ENCODE data around the gene SPPL2B. TPM values are rescaled to one million over a fixed set of nuclear protein-coding genes. Genes with fewer than 3 reads are reported as not detected.
A peak's percentile ranks its signal among the peaks of the same experiment; 100 is the strongest.
"Not testable (repeated sequence)": the region's sequence is repeated elsewhere in the genome, so short reads cannot be mapped to it uniquely, and the experiment has no call there.

The SPPL2B gene
- 10 to 100 TPM; 22.9 to 33.7 TPM for total RNA-seq
- long read RNA-seq, transcript SPPL2B-209 (15 exons, 3,456 nt), result major isoform, 21 of 53 reads
- long read RNA-seq, partial matches to known transcripts, result 17 of 53 reads
- long read RNA-seq, other reads (novel, unspliced or antisense), result 12 of 53 reads

GRCh38 chr19:2328401-2329148, at the start of gene SPPL2B, which contains the start of gene LSM7:
SPPL2B (plus strand) TSS chr19:2328684; CDS start chr19:2328710, 26 bp downstream.
LSM7 (minus strand) TSS chr19:2328586; CDS start chr19:2328566, 20 bp downstream.
- intact Hi-C loops (cut with DNase I), result no loop called here
- peak; percentile 95 to 98 for ATAC-seq
- DNase-seq, result peak; percentile 91

GRCh38 chr19:2280633-2281264, 47.7 kb upstream of the SPPL2B start:
- intact Hi-C loops (cut with DNase I), result no loop called here
- ATAC-seq (no peak), DNase-seq (no peak)

- DNase-seq; intact Hi-C loops (cut with DNase I): not testable (repeated sequence)
- peak; percentile 3 to 10 for ATAC-seq
These were observed 47.0 kb upstream of the SPPL2B start for GRCh38 chr19:2281265-2282061.

- intact Hi-C loops (cut with DNase I), result no loop called here
- DNase-seq (peak; percentile 86), ATAC-seq (peak; percentile 88 to 90)
These were observed 46.2 kb upstream of the SPPL2B start, which contains the start of gene PEAK3 for GRCh38 chr19:2282062-2282861. PEAK3 (minus strand) TSS chr19:2282175; CDS start chr19:2280931, 1,244 bp downstream.

- ATAC-seq (no peak), DNase-seq (no peak)
- intact Hi-C loops (cut with DNase I), result no loop called here
These were observed 45.6 kb upstream of the SPPL2B start for GRCh38 chr19:2282862-2283237.

GRCh38 chr19:2283835-2284507, 44.5 kb upstream of the SPPL2B start:
- DNase-seq (no peak), ATAC-seq (no peak)
- intact Hi-C loops (cut with DNase I), result no loop called here

- ATAC-seq, result no peak
- intact Hi-C loops (cut with DNase I), result no loop called here
- DNase-seq, result no peak
These were observed 41.9 kb upstream of the SPPL2B start for GRCh38 chr19:2286402-2287140.

GRCh38 chr19:2287585-2288337, 40.7 kb upstream of the SPPL2B start:
- intact Hi-C loops (cut with DNase I), result no loop called here
- no peak for DNase-seq

GRCh38 chr19:2288338-2288817, 40.1 kb upstream of the SPPL2B start:
- ATAC-seq, result no peak
- intact Hi-C loops (cut with DNase I), result no loop called here
- DNase-seq, result no peak

More at GRCh38 chr19:2287585-2288337, 40.7 kb upstream of the SPPL2B start:
- ATAC-seq, result no peak

- DNase-seq (no peak), ATAC-seq (no peak)
- intact Hi-C loops (cut with DNase I), result no loop called here
These were observed 39.4 kb upstream of the SPPL2B start for GRCh38 chr19:2288818-2289713.

- DNase-seq (no peak), ATAC-seq (peak; percentile 25 to 38)
- intact Hi-C loops (cut with DNase I), result no loop called here
These were observed 38.6 kb upstream of the SPPL2B start for GRCh38 chr19:2289714-2290435.

GRCh38 chr19:2290441-2291184, 37.9 kb upstream of the SPPL2B start:
- intact Hi-C loops (cut with DNase I), result no loop called here
- DNase-seq, result no peak

GRCh38 chr19:2291185-2291751, 37.2 kb upstream of the SPPL2B start:
- intact Hi-C loops (cut with DNase I), result no loop called here
- DNase-seq (no peak), ATAC-seq (no peak)

More at GRCh38 chr19:2290441-2291184, 37.9 kb upstream of the SPPL2B start:
- ATAC-seq, result peak in 1 of 2 donors; percentile 4
